Rectal smooth muscle tissue (tissue), 1 donor: ENCODE data around the gene DOCK3.

ENCODE experiments used
- H3K27ac ChIP-seq: one replicate; pipeline ENCODE4 v1.7.0; 2013; ENCODE audit warnings: low read depth, low read length, inconsistent platforms
- H3K27me3 ChIP-seq: one replicate; pipeline ENCODE4 v1.7.0; 2013; ENCODE audit warnings: low read length; ENCODE audit not compliant: control insufficient read depth, insufficient read depth
- H3K36me3 ChIP-seq: one replicate; pipeline ENCODE4 v1.7.0; 2013; ENCODE audit warnings: low read length; ENCODE audit not compliant: control insufficient read depth, insufficient read depth
- H3K4me1 ChIP-seq: one replicate; pipeline ENCODE4 v1.7.0; 2013; ENCODE audit warnings: low read length; ENCODE audit not compliant: control insufficient read depth, insufficient read depth
- H3K4me3 ChIP-seq: one replicate; pipeline ENCODE4 v1.7.0; 2013; ENCODE audit warnings: low read length
- H3K9ac ChIP-seq: one replicate; pipeline ENCODE4 v1.7.0; 2013; ENCODE audit warnings: low read length

The DOCK3 gene

GRCh38 chr3:51391075-51391565, 716.4 kb downstream of the DOCK3 start, which contains the start of gene RBM15B:
Gene RBM15B, plus strand, starts transcription at chr3:51391285. Its CDS starts 115 bp downstream, at chr3:51391400.
- Histone ChIP-seq H3K36me3 (peaks cover 23% of the 10 kb centered on the region), H3K4me3 (peak within 1 kb of the TSS; percentile 80), H3K27me3 (no peaks in the 10 kb centered on the region), H3K9ac (peak within 1 kb of the TSS; percentile 29), H3K27ac (peak within 1 kb of the TSS; percentile 88), H3K4me1 (peaks cover 22% of the 10 kb centered on the region)

DNA sequence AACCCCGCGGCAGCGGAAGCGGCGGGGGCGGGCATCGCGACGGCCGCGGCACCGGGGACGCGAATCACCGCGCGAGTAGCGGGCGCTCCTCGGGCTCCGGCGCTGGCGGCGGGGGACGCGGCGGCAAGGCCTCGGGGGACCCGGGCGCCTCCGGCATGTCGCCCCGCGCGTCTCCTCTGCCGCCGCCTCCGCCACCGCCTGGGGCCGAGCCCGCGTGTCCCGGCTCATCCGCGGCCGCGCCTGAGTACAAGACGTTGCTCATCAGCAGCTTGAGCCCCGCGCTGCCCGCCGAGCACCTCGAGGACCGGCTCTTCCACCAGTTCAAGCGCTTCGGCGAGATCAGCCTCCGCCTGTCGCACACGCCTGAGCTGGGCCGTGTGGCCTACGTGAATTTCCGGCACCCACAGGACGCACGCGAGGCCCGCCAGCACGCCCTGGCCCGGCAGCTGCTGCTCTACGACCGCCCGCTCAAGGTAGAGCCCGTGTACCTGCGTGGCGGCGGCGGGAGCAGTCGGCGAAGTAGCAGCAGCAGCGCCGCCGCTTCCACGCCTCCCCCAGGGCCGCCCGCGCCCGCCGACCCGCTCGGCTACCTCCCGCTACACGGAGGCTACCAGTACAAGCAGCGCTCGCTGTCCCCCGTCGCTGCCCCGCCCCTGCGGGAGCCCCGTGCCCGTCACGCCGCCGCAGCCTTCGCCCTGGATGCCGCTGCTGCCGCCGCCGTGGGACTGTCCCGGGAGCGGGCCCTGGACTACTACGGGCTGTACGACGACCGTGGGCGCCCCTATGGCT, 717.0 kb downstream of the DOCK3 start:
- H3K36me3 ChIP-seq, result peaks cover 24% of the 10 kb centered on the region
- peak overlapping the region; percentile 88 for H3K27ac ChIP-seq
- peak overlapping the region; percentile 80 for H3K4me3 ChIP-seq
- H3K27me3 ChIP-seq, result no peaks in the 10 kb centered on the region
- H3K9ac ChIP-seq, result no peak overlapping the region
- H3K4me1 ChIP-seq, result peaks cover 20% of the 10 kb centered on the region

DNA sequence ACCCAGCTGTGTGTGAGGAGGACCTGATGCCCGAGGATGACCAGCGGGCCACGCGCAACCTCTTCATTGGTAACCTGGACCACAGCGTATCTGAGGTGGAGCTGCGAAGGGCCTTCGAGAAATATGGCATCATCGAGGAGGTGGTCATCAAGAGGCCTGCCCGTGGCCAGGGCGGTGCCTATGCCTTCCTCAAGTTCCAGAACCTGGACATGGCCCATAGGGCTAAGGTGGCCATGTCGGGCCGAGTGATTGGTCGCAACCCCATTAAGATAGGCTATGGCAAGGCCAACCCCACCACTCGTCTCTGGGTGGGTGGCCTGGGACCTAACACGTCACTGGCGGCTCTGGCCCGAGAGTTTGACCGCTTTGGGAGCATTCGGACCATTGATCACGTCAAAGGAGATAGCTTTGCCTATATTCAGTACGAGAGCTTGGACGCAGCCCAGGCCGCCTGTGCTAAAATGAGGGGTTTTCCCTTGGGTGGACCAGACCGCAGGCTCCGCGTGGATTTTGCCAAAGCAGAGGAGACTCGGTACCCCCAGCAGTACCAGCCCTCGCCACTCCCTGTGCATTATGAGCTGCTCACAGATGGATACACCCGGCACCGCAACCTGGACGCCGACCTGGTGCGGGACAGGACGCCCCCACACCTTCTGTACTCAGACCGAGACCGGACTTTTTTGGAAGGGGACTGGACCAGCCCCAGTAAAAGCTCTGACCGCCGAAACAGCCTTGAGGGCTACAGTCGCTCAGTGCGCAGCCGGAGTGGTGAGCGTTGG, 717.8 kb downstream of the DOCK3 start:
- H3K9ac ChIP-seq, result no peak overlapping the region
- H3K27ac ChIP-seq, result no peak overlapping the region
- peaks cover 28% of the 10 kb centered on the region for H3K36me3 ChIP-seq
- H3K4me3 ChIP-seq, result peak overlapping the region; percentile 80
- H3K4me1 ChIP-seq, result peaks cover 20% of the 10 kb centered on the region
- H3K27me3 ChIP-seq, result no peaks in the 10 kb centered on the region

DNA sequence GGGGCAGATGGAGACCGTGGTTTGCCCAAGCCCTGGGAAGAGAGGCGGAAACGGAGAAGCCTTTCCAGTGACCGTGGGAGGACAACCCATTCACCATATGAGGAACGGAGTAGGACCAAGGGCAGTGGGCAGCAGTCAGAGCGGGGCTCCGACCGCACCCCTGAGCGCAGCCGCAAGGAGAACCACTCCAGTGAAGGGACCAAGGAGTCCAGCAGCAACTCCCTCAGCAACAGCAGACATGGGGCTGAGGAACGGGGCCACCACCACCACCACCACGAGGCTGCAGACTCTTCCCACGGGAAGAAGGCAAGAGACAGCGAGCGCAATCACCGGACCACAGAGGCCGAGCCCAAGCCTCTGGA, 718.4 kb downstream of the DOCK3 start:
- H3K9ac ChIP-seq, result no peak overlapping the region
- H3K36me3 ChIP-seq, result peaks cover 29% of the 10 kb centered on the region
- H3K27me3 ChIP-seq, result no peaks in the 10 kb centered on the region
- no peak overlapping the region for H3K27ac ChIP-seq
- H3K4me1 ChIP-seq, result peaks cover 20% of the 10 kb centered on the region
- no peak overlapping the region for H3K4me3 ChIP-seq

GRCh38 chr3:51393564-51393963, 718.8 kb downstream of the DOCK3 start:
- H3K9ac ChIP-seq, result no peak overlapping the region
- H3K4me3 ChIP-seq, result no peak overlapping the region
- no peaks in the 10 kb centered on the region for H3K27me3 ChIP-seq
- H3K27ac ChIP-seq, result no peak overlapping the region
- H3K36me3 ChIP-seq, result peaks cover 31% of the 10 kb centered on the region
- H3K4me1 ChIP-seq, result peaks cover 20% of the 10 kb centered on the region

DNA sequence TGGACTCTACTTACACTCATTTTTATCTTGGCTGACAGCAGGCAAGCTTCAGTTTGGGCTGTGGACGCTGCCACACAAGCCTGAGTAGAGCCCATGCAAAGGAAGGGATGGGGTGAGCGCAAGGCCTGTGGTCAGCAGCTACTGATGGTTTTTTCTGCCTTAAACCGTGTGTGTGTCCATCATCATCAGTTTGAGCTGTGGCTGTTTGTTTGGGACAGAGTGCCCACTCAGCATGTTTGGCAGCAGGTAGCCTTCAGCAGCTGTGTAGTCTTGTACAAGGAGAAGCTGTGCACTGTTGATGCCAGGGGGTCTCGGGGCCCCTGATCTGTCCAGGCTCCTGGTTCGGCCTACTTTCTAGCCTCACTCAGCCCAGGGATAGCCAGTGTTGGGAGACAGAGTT, 719.8 kb downstream of the DOCK3 start:
- Histone ChIP-seq H3K9ac (no peak overlapping the region), H3K27ac (no peak overlapping the region), H3K27me3 (no peaks in the 10 kb centered on the region), H3K4me1 (peaks cover 20% of the 10 kb centered on the region), H3K36me3 (peaks cover 34% of the 10 kb centered on the region), H3K4me3 (no peak overlapping the region)

- H3K4me1 ChIP-seq, result peaks cover 15% of the 10 kb centered on the region
- no peak overlapping the region for H3K27ac ChIP-seq
- H3K9ac ChIP-seq, result no peak overlapping the region
- H3K27me3 ChIP-seq, result no peaks in the 10 kb centered on the region
- no peak overlapping the region for H3K4me3 ChIP-seq
- H3K36me3 ChIP-seq, result peaks cover 34% of the 10 kb centered on the region
Observed at GRCh38 chr3:51395493-51396213, 720.9 kb downstream of the DOCK3 start.

DNA sequence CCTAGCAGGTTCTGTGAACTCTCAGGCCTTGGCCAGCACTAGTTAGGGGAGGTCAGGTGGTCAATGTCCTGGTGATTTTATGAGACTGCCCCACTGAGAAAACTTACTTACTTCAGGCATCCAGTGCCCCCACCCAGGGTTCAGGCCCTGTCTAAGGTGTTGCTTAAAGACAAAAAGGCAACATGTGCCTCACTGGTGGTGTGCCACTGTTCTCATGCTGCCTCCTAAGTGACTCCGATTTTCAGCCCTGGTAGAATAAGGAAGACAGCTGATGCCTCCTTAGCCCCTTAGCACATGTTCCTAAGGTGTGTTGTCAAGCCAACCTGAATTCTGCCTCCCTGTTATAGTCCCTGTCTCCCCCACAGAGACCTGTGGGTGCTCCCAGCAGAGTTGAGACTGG, 721.7 kb downstream of the DOCK3 start:
- Histone ChIP-seq H3K27ac (no peak overlapping the region), H3K36me3 (peaks cover 34% of the 10 kb centered on the region)

GRCh38 chr3:51397392-51397791, 722.7 kb downstream of the DOCK3 start:
- H3K9ac ChIP-seq, result no peak overlapping the region
- no peaks in the 10 kb centered on the region for H3K27me3 ChIP-seq
- H3K4me3 ChIP-seq, result no peak overlapping the region
- no peak overlapping the region for H3K27ac ChIP-seq
- H3K4me1 ChIP-seq, result peaks cover 12% of the 10 kb centered on the region
- H3K36me3 ChIP-seq, result peaks cover 34% of the 10 kb centered on the region

More for the DNA sequence above, 721.7 kb downstream of the DOCK3 start:
- Histone ChIP-seq H3K27me3 (no peaks in the 10 kb centered on the region), H3K4me1 (peaks cover 14% of the 10 kb centered on the region), H3K4me3 (no peak overlapping the region), H3K9ac (no peak overlapping the region)

DNA sequence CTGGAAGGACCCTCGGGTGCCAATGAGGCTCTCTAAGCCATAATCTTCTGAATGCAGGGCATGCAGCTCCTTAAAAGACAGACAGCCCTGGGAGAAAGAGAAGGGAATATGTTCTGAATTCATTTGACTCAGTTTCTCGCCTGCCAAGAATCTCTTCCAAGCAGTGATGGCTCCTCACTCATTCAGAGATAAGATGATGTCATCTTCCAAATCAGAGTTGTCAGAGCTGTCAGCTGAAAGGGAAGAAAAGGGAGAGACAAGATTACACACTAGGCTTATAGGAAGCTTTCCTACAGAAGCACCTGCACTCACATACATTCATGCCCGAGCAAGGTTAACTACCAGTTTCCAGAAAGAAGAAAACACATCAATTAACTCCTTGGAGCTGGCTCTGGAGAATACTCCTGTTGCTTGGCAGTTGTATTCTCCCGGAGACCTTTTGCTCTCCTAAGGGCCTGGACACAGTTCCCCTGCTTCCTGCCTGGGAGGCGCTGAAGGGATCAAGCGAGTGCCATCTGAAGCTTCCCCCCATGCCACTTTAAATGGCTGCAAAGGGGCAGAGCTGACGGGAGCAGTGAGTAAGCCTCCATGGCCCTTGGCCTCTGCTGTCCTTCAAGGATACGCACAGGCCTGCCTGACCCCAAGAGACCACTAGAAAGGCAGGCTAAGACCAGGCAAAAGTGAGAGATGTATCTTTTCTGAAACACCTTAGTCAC, 724.0 kb downstream of the DOCK3 start:
- no peak overlapping the region for H3K4me3 ChIP-seq
- no peaks in the 10 kb centered on the region for H3K27me3 ChIP-seq
- H3K36me3 ChIP-seq, result peaks cover 34% of the 10 kb centered on the region
- H3K27ac ChIP-seq, result no peak overlapping the region
- H3K9ac ChIP-seq, result no peak overlapping the region
- peaks cover 3% of the 10 kb centered on the region for H3K4me1 ChIP-seq

DNA sequence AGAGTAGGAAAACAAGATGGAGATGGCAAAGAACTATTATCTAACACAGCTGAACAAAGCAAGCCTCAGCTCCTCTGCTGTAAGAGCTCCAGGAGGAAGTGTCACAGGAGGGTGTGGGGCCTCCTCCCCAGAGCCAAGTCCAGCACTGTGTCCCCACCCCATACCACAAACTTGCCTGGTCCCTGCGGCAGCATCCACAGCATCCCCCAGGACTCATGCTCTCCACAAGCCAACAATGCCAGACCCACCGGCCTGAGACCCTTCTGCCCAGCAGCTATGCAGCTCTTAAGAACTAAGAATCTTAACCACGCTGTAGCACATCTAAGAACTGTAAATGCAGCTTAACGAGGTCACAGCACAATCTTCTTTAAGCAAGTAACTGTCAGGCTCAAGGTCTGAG, 725.4 kb downstream of the DOCK3 start:
- no peak overlapping the region for H3K9ac ChIP-seq
- no peaks in the 10 kb centered on the region for H3K4me1 ChIP-seq
- no peak overlapping the region for H3K4me3 ChIP-seq
- no peaks in the 10 kb centered on the region for H3K27me3 ChIP-seq
- H3K36me3 ChIP-seq, result peaks cover 27% of the 10 kb centered on the region
- H3K27ac ChIP-seq, result no peak overlapping the region

DNA sequence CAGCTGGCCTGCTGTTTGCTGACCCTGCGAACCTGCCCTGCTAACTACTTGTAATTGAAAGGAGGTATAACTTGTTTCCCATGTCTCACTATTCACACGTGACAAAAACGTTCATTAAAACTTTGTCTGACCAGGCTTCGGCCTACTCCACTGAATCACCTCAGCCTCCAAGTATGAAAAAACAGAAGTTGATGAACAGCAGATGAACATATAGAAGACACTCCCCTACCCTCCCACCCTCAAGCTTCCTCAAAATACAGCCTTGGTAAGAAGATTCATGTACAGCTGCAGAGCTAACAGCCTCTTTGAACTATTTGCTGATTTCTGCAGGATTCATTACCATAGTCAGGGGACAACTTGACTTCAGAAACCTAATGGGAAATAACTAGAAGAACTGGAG, 727.0 kb downstream of the DOCK3 start:
- Histone ChIP-seq H3K9ac (no peak overlapping the region), H3K4me3 (no peak overlapping the region), H3K4me1 (no peaks in the 10 kb centered on the region), H3K36me3 (peaks cover 17% of the 10 kb centered on the region), H3K27ac (no peak overlapping the region), H3K27me3 (no peaks in the 10 kb centered on the region)
